ENCODE results near the gene COX7A2. TPM values are rescaled to one million over a fixed set of nuclear protein-coding genes. Genes with fewer than 3 reads are reported as not detected.

COX7A2 gene
- polyA plus RNA-seq, 1 donor (not counting 4 experiments of a cell fraction or from before 2014, with no cell fraction given): 474 TPM

- Histone ChIP-seq H3K4me2 (ENCODE audit: control insufficient read depth, extremely low read depth, insufficient read depth, low read depth, low read length) (peak overlapping the region; percentile 88), H3K4me1 (ENCODE audit: control insufficient read depth, extremely low read depth, insufficient read depth, low read length) (peaks cover 21% of the 10 kb centered on the region), H3K36me3 (ENCODE audit: control insufficient read depth in 2 of 2, extremely low read depth in 1 of 2, insufficient read depth in 2 of 2, low read length in 2 of 2) (peaks cover 3 to 8% of the 10 kb centered on the region in 2 experiments), H3K27me3 (ENCODE audit: control insufficient read depth, extremely low read depth, insufficient read depth, low read length) (no peaks in the 10 kb centered on the region), H3K9me1 (ENCODE audit: control insufficient read depth, extremely low read depth, insufficient read depth, low read length) (no peaks in the 10 kb centered on the region), H4K20me1 (ENCODE audit: control insufficient read depth, extremely low read depth, insufficient read depth, low read length) (no peaks in the 10 kb centered on the region), H3K9me3 (ENCODE audit: control insufficient read depth, low read depth, low read length) (no peaks in the 10 kb centered on the region), H3K9ac (ENCODE audit: control insufficient read depth, extremely low read depth, insufficient read depth, low read length) (peak overlapping the region; percentile 98), H2AFZ (ENCODE audit: control insufficient read depth, low read length) (peak overlapping the region; percentile 76), H3K79me2 (ENCODE audit: control insufficient read depth, insufficient read depth, low read length) (peaks cover 50% of the 10 kb centered on the region), H3K27ac (ENCODE audit: control insufficient read depth, insufficient read depth, low read length) (peak overlapping the region; percentile 92), H3K4me3 (ENCODE audit: control insufficient read depth in 2 of 3, extremely low read depth in 1 of 3, insufficient read depth in 2 of 3, low read depth in 1 of 3, low read length in 3 of 3) (peak overlapping the region; percentile 77 to 98 (median 97))
- dilution Hi-C loops (cut with MboI; ENCODE audit: extremely low pct_ligation_motif_present, low sequenced_read_pairs): no loop called here
- no peak for FAIRE-seq
- TF ChIP-seq EZH2 (IDR thresholded peaks at IDR 0.05; ENCODE audit: low read length) (no peak), CTCF (optimal IDR thresholded peaks at IDR 0.05 in 1 of 3, IDR thresholded peaks at IDR 0.05 in 1 of 3, conservative IDR thresholded peaks at IDR 0.05 in 1 of 3; ENCODE audit: extremely low read depth in 1 of 3, insufficient read depth in 2 of 3, low read length in 3 of 3) (peak in 1 of 3 experiments; percentile 14)
- DNase-seq (ENCODE audit: low read depth, low spot score): no peak
Observed at GRCh38 chr6:75204959-75205775, 38.4 kb downstream of the COX7A2 start.

GRCh38 chr6:75204217-75204958 lies 39.2 kb downstream of the COX7A2 start:
- Histone ChIP-seq H3K4me1 (ENCODE audit: control insufficient read depth, extremely low read depth, insufficient read depth, low read length) (peaks cover 24% of the 10 kb centered on the region), H3K9ac (ENCODE audit: control insufficient read depth, extremely low read depth, insufficient read depth, low read length) (peak overlapping the region; percentile 98), H2AFZ (ENCODE audit: control insufficient read depth, low read length) (peak overlapping the region; percentile 76), H3K27me3 (ENCODE audit: control insufficient read depth, extremely low read depth, insufficient read depth, low read length) (no peaks in the 10 kb centered on the region), H3K4me3 (ENCODE audit: control insufficient read depth in 2 of 3, extremely low read depth in 1 of 3, insufficient read depth in 2 of 3, low read depth in 1 of 3, low read length in 3 of 3) (peak overlapping the region; percentile 77 to 98 (median 97)), H3K27ac (ENCODE audit: control insufficient read depth, insufficient read depth, low read length) (peak overlapping the region; percentile 92), H4K20me1 (ENCODE audit: control insufficient read depth, extremely low read depth, insufficient read depth, low read length) (no peaks in the 10 kb centered on the region), H3K9me3 (ENCODE audit: control insufficient read depth, low read depth, low read length) (no peaks in the 10 kb centered on the region), H3K79me2 (ENCODE audit: control insufficient read depth, insufficient read depth, low read length) (peaks cover 58% of the 10 kb centered on the region), H3K9me1 (ENCODE audit: control insufficient read depth, extremely low read depth, insufficient read depth, low read length) (no peaks in the 10 kb centered on the region), H3K36me3 (ENCODE audit: control insufficient read depth in 2 of 2, extremely low read depth in 1 of 2, insufficient read depth in 2 of 2, low read length in 2 of 2) (peaks cover 3 to 8% of the 10 kb centered on the region in 2 experiments), H3K4me2 (ENCODE audit: control insufficient read depth, extremely low read depth, insufficient read depth, low read depth, low read length) (peak overlapping the region; percentile 88)
- FAIRE-seq: peak; percentile 93
- dilution Hi-C loops (cut with MboI; ENCODE audit: extremely low pct_ligation_motif_present, low sequenced_read_pairs): no loop called here
- DNase-seq (ENCODE audit: low read depth, low spot score): no peak
- TF ChIP-seq EZH2 (IDR thresholded peaks at IDR 0.05; ENCODE audit: low read length): no peak
- TF ChIP-seq CTCF (optimal IDR thresholded peaks at IDR 0.05 in 1 of 3, IDR thresholded peaks at IDR 0.05 in 1 of 3, conservative IDR thresholded peaks at IDR 0.05 in 1 of 3; ENCODE audit: extremely low read depth in 1 of 3, insufficient read depth in 2 of 3, low read length in 3 of 3): peak; percentile 74 to 83 (median 82)

Measured in keratinocyte (primary cell).